ENCODE results near the gene LRP11. TPM values are rescaled to one million over a fixed set of nuclear protein-coding genes. Genes with fewer than 3 reads are reported as not detected.
A peak's percentile ranks its signal among the peaks of the same experiment; 100 is the strongest.
"Not testable (repeated sequence)": the region's sequence is repeated elsewhere in the genome, so short reads cannot be mapped to it uniquely, and the experiment has no call there.

LRP11 gene
- 10 to 100 TPM; 34.0 to 42.3 (median 39.1) TPM for polyA plus RNA-seq (ENCODE audit: insufficient read length in 4 of 4)

GRCh38 chr6:149863698-149864577 lies at the start of gene LRP11:
TSS of gene LRP11 (minus strand) at chr6:149864359. CDS start at chr6:149864020, 339 bp downstream.
- peak; percentile 68 to 76 (median 74) for DNase-seq (ENCODE audit: low read depth in 4 of 4, low spot score in 3 of 4)

- DNase-seq (ENCODE audit: low read depth in 4 of 4, low spot score in 3 of 4): no peak
Observed at GRCh38 chr6:149913540-149914240, 49.5 kb upstream of the LRP11 start.

GRCh38 chr6:149913085-149913484 lies 48.9 kb upstream of the LRP11 start:
- no peak for DNase-seq (ENCODE audit: low read depth in 4 of 4, low spot score in 3 of 4)

- not testable (repeated sequence) for DNase-seq (ENCODE audit: low read depth in 4 of 4, low spot score in 3 of 4)
Observed at GRCh38 chr6:149912680-149913079, 48.5 kb upstream of the LRP11 start.

GRCh38 chr6:149910721-149911151 lies 46.6 kb upstream of the LRP11 start:
- no peak for DNase-seq (ENCODE audit: low read depth in 4 of 4, low spot score in 3 of 4)

GRCh38 chr6:149909701-149910470 lies 45.7 kb upstream of the LRP11 start:
- DNase-seq (ENCODE audit: low read depth in 4 of 4, low spot score in 3 of 4): no peak

GRCh38 chr6:149908480-149908879 lies 44.3 kb upstream of the LRP11 start:
- DNase-seq (ENCODE audit: low read depth in 4 of 4, low spot score in 3 of 4): not testable (repeated sequence)

GRCh38 chr6:149907317-149907716 lies 43.2 kb upstream of the LRP11 start:
- no peak for DNase-seq (ENCODE audit: low read depth in 4 of 4, low spot score in 3 of 4)

- DNase-seq (ENCODE audit: low read depth in 4 of 4, low spot score in 3 of 4): no peak
Observed at GRCh38 chr6:149906405-149906804, 42.2 kb upstream of the LRP11 start.

GRCh38 chr6:149905911-149906371 lies 41.8 kb upstream of the LRP11 start:
- no peak for DNase-seq (ENCODE audit: low read depth in 4 of 4, low spot score in 3 of 4)

- DNase-seq (ENCODE audit: low read depth in 4 of 4, low spot score in 3 of 4): no peak
Observed at GRCh38 chr6:149905371-149905910, 41.3 kb upstream of the LRP11 start.

GRCh38 chr6:149904661-149905370 lies 40.7 kb upstream of the LRP11 start:
- no peak for DNase-seq (ENCODE audit: low read depth in 4 of 4, low spot score in 3 of 4)

GRCh38 chr6:149903938-149904611 lies 39.9 kb upstream of the LRP11 start:
- DNase-seq (ENCODE audit: low read depth in 4 of 4, low spot score in 3 of 4): no peak

- DNase-seq (ENCODE audit: low read depth in 4 of 4, low spot score in 3 of 4): no peak
Observed at GRCh38 chr6:149901444-149902140, 37.4 kb upstream of the LRP11 start.

GRCh38 chr6:149900620-149901443 lies 36.7 kb upstream of the LRP11 start:
- no peak for DNase-seq (ENCODE audit: low read depth in 4 of 4, low spot score in 3 of 4)

GRCh38 chr6:149899926-149900619 lies 35.9 kb upstream of the LRP11 start:
- DNase-seq (ENCODE audit: low read depth in 4 of 4, low spot score in 3 of 4): no peak

GRCh38 chr6:149899486-149899885 lies 35.3 kb upstream of the LRP11 start:
- DNase-seq (ENCODE audit: low read depth in 4 of 4, low spot score in 3 of 4): no peak
